Forelimb muscle (tissue), 1 donor: ENCODE measurements around the gene BTF3L4. TPM values are rescaled to one million over a fixed set of nuclear protein-coding genes. Genes with fewer than 3 reads are reported as not detected.
"Not testable (repeated sequence)": the region's sequence is repeated elsewhere in the genome, so short reads cannot be mapped to it uniquely, and the experiment has no call there.

ENCODE experiments used
- DNase-seq: peaks from one replicate; pipeline ENCODE4 v3.0.0-alpha.2; 2013; ENCODE audit warnings: low read depth
- polyA plus RNA-seq: library from polyadenylated mRNA; unstranded; fragments of 120-200 nt; gene quantifications from one replicate; pipeline ENCODE4 v1.2.1, GENCODE V29; 2013; ENCODE audit not compliant: insufficient read length

Gene BTF3L4
- polyA plus RNA-seq, 1 donor = 72.2 TPM

- no peak for DNase-seq
Observed at GRCh38 chr1:52055066-52055865, 829 bp upstream of the BTF3L4 start, which contains the start of gene TXNDC12. TXNDC12 (minus strand) TSS chr1:52055191; CDS start chr1:52055096, 95 bp downstream.

- no peak for DNase-seq
Observed at GRCh38 chr1:52055866-52056162, 281 bp upstream of the BTF3L4 start.

- no peak for DNase-seq
Observed at GRCh38 chr1:52056937-52057231, 789 bp downstream of the BTF3L4 start.

GRCh38 chr1:52057255-52057654 is 1.2 kb downstream of the BTF3L4 start:
- DNase-seq = no peak

- no peak for DNase-seq
Observed at GRCh38 chr1:52057876-52058415, 1.9 kb downstream of the BTF3L4 start.

GRCh38 chr1:52059321-52059720 is 3.2 kb downstream of the BTF3L4 start:
- no peak for DNase-seq

- DNase-seq = no peak
Observed at GRCh38 chr1:52059888-52060287, 3.8 kb downstream of the BTF3L4 start.

GRCh38 chr1:52060822-52061221 is 4.7 kb downstream of the BTF3L4 start:
- no peak for DNase-seq

- no peak for DNase-seq
Observed at GRCh38 chr1:52063192-52063591, 7.1 kb downstream of the BTF3L4 start.

GRCh38 chr1:52070704-52071103 is 14.6 kb downstream of the BTF3L4 start:
- DNase-seq = no peak

GRCh38 chr1:52072291-52072690 is 16.2 kb downstream of the BTF3L4 start:
- DNase-seq = no peak

- not testable (repeated sequence) for DNase-seq
Observed at GRCh38 chr1:52077277-52077676, 21.2 kb downstream of the BTF3L4 start.

GRCh38 chr1:52080014-52080415 is 23.9 kb downstream of the BTF3L4 start:
- no peak for DNase-seq

GRCh38 chr1:52087892-52088291 is 31.8 kb downstream of the BTF3L4 start:
- DNase-seq = not testable (repeated sequence)

GRCh38 chr1:52094300-52094699 is 38.2 kb downstream of the BTF3L4 start:
- DNase-seq = not testable (repeated sequence)

GRCh38 chr1:52096216-52096615 is 40.1 kb downstream of the BTF3L4 start:
- DNase-seq = no peak

GRCh38 chr1:52098139-52098871 is 42.2 kb downstream of the BTF3L4 start:
- no peak for DNase-seq

GRCh38 chr1:52102336-52103013 is 46.4 kb downstream of the BTF3L4 start:
- no peak for DNase-seq

GRCh38 chr1:52111492-52111891 is 55.4 kb downstream of the BTF3L4 start:
- no peak for DNase-seq

GRCh38 chr1:52112489-52112888 is 56.4 kb downstream of the BTF3L4 start:
- no peak for DNase-seq

- no peak for DNase-seq
Observed at GRCh38 chr1:52119301-52120079, 63.4 kb downstream of the BTF3L4 start.

- DNase-seq = no peak
Observed at GRCh38 chr1:52122384-52122783, 66.3 kb downstream of the BTF3L4 start.
